Stimulated activated CD8-positive, alpha-beta memory T cell treated with anti-CD3 and anti-CD28 coated beads, Interleukin-15, amount 100 ng/mL, for 48 hours (primary cell): ENCODE measurements around the gene FASLG.
"Not testable (repeated sequence)": the region's sequence is repeated elsewhere in the genome, so short reads cannot be mapped to it uniquely, and the experiment has no call there.

Source experiments
- DNase-seq, 2 donors: peaks; one replicate each; pipeline ENCODE4 v3.0.0-alpha.2; 2020; ENCODE audit warnings: low read depth in 2 of 2

Gene FASLG, protein sequence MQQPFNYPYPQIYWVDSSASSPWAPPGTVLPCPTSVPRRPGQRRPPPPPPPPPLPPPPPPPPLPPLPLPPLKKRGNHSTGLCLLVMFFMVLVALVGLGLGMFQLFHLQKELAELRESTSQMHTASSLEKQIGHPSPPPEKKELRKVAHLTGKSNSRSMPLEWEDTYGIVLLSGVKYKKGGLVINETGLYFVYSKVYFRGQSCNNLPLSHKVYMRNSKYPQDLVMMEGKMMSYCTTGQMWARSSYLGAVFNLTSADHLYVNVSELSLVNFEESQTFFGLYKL

DNA sequence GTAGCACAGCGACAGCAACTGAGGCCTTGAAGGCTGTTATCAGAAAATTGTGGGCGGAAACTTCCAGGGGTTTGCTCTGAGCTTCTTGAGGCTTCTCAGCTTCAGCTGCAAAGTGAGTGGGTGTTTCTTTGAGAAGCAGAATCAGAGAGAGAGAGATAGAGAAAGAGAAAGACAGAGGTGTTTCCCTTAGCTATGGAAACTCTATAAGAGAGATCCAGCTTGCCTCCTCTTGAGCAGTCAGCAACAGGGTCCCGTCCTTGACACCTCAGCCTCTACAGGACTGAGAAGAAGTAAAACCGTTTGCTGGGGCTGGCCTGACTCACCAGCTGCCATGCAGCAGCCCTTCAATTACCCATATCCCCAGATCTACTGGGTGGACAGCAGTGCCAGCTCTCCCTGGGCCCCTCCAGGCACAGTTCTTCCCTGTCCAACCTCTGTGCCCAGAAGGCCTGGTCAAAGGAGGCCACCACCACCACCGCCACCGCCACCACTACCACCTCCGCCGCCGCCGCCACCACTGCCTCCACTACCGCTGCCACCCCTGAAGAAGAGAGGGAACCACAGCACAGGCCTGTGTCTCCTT lies at the start of gene FASLG:
Gene FASLG (plus strand): TSS at position 233 of the 583 bp plus-strand sequence. CDS start 99 bp downstream, at position 332.
- peak; percentile 60 to 61 for DNase-seq

DNA sequence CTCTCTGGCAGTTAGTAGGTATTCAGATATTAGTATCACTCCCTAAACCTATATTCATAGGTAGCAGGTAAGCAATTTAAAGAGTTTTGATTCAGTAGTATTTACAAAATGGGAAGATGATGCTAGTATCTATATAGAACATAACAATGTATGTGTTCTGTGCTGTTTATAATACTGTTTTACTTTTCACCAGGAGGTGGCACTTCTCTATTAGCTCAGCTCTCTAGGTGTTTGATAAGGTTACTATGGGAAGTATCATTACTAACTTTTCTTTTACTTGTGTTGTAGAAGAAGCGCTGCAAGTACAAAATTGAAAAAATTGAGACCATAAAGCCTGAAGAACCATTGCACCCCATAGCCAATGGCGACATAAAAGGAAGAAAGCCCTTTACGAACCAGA lies 49.4 kb upstream of the FASLG start:
- DNase-seq: no peak

DNA sequence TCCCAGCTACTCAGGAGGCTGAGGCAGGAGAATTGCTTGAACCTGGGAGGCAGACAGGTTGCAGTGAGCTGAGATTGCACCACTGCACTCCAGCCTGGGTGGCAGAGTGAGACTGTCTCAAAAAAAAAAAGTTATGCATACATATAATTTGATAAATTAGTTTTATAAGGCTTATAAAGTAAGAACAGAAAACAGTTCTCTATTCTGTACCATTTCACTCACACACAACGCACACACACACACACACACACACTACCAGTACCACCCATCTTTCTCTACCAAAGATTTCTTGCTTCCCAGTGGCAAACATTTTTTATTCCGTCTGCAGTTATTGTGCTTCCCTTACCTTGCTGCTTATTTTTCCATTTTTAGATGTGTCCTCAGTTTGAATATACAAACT lies 46.4 kb upstream of the FASLG start:
- DNase-seq: no peak

DNA sequence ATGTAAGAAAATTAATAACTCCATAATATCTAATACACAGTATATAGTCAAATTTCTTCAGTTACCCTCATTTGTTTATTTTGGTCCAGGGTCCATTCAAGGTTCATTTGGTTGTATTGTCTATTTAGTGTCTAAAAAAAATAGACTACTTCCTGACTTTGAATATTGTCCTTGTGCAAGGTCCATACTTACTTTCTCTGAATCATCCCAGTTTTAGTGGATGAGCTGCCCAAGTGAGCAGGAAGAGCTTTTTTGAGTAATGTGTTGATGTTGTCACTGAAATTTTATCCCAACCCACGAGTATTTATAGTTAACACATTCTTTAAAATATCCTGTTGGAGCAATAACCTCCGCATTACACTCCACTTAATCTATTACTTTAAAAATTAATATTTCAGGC lies 45.6 kb upstream of the FASLG start:
- DNase-seq: no peak

DNA sequence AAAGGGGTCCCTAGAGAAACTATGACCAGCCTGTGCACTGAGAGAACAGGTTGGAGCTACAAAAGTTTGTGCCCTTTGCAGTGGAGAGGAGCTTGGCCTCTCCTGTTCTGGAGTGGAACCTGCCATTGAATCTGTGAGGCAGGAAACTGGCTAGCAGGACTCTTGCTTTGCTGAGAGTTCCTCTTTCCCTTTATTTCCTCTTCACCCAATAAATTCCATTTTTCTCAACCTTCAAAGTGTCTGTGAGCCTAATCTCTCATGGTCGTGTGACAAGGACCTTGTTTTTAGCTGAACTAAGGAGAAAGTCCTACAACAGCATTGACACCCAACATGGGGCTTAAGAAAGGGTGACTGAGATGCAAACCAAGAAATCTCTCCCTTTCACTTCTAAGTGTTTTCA lies 42.7 kb upstream of the FASLG start:
- no peak for DNase-seq

DNA sequence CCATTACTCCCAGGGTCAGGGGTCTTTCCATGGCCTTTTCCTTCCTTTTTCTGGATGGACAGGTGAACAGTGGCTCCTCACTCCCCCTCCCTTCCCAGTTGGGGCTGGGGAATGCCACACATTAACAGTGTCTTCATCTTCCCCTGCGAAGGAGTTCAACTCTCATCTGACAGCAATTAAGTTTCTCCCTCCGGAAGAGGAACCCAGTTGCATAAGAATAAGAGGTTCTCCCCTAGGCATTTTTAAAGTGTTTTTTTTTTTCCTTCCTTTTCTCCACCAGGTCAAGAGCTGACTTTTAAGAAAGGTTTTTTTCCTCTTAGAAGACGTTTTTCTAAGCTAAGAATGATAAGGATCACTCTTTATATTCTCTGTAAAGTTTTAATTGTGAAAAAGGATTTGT lies 42.3 kb upstream of the FASLG start:
- no peak for DNase-seq

DNA sequence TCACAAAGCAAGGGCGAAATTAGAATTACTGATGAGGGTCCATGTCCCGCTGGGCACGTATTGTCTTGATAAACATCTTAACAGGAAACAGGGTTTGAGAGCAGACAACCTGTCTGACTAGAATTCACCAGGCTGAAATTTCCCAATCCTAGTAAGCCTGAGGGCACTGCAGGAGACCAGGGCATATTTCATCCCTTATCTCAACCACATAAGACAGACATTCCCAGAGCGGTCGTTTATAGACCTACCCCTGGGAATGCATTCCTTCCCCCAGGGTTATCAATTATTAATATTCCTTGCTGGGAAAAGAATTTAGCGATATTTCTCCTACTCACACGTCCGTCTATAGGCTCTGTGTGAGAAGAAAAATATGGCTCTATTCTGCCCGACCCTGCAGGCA lies 38.3 kb upstream of the FASLG start:
- not testable (repeated sequence) for DNase-seq

DNA sequence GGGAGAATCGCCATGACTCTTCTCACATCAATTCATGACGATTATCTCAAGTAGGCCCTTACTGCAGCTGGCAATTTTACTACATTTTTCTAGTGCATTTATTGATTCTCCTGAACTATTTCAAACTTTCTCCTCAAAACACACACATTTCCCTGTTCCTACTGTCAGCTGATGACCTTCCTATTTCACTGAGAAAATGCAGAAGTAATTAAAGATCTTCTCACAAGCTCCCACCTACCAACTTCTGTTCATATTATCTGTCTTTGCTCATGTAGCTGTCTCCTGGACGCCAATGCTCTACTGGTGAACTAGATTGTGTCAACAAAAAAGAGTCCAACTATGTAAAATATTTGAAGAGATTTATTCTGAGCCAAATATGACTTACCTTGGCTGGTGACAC lies 36.4 kb upstream of the FASLG start:
- DNase-seq: no peak

DNA sequence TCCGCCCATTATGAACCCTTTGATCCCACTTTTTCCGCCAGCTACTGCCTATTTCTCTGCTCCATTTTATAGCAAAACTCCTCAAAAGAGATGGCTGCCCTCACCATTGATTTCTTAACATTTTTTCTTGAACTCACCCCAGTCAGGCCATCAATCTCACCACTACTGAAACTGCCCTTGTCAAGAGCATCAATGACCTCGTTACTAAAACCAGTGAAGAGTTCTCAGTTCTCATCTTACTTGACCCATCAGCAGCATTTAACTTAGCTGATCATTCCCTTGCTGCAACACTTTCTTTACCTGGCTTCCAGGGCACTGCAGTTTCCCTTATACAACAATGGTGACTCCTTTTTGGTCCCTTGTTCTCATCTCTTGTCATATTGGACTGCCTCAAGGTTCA lies 35.2 kb upstream of the FASLG start:
- no peak for DNase-seq

DNA sequence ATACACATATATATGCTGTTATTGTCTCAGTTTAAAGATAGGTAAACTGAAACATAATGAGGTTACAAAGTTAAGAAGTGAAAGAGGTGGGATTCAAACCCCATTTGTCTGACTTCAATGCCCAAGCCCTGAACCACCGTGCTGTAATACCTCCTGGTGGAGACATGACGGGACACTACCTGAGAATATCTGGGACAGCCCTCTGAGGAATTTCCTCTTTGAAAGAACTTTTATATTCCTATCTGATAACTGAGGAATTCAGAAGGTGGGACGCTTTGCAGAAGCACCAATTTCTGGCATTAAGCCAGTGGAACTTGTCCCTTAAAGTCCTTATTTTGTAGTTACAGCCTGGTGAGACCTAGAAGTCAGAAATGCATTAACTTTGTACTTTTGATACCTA lies 32.1 kb upstream of the FASLG start:
- DNase-seq: no peak

DNA sequence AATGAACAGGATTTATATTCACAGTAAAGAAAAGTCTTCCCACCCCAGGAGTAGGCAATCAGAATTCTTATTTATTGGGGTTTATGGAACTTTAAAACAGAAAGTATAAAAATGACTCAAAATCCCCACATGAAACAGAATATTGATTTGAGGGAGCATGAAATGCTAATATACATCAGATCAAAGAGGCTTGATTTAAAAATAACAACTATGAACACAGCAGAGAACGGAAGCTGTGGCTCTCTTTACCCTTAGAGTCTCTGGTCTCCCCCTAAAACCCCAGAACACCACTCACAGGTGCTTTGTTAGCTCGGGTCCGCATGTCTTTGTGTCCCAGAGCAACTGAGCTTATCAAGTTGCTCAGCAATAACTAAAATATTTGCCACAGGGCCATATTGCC lies 31.2 kb upstream of the FASLG start:
- DNase-seq: no peak

DNA sequence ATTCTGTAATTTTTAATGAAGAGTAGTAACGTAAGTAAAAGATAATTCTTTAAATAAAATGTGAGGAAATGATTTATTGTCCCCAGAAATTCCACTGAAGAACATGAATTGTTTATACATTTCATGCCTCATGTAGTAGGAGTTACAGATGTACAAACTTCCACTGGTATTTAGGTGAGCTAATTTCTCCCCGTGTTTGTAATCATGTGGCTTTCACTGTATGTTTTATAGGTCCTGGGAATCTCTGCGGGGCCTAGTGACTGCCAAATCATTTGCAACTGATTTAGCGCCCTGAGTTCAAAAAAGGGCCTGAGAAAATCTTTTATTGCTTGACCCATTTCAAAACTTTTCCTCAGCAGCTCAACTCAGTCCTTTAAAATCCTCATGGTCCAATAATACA lies 30.5 kb upstream of the FASLG start:
- no peak for DNase-seq

DNA sequence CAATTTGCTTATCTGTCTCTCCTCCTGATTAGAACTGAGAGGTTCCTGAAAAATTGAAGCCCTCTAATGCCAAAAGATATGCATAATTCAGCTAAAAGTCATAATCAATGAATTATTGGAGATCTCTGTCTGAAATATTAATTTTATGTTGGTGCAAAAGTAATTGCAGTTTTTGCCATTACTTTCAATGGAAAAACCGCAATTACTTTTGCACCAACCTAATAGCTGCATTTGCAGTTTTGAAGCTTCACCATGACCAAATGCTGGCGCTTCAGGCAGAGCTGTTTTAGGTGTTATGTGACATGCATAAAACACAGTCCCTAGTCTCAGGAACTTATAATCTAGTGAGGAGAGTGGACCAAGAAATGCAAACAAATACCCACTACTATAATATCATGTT lies 29.7 kb upstream of the FASLG start:
- DNase-seq: no peak

DNA sequence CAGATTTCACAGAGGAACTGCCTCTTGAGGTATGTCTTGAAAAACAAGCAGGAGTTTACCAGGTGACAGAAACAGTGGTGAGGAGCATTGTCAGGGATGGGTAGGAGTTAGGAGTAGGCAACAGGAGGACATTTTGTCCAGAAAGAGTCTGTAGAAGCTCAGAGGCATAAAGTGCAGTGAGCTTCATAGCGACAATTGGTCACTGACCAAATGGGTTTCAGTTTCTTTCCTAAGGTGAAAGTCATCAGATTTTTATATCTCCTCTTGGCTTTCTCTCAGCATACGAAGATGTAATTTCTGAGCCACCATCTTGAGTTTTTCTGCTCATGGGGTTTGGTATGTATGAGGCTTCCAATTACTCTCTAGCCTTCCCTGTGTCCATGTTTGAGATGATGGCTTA lies 29.3 kb upstream of the FASLG start:
- no peak for DNase-seq

DNA sequence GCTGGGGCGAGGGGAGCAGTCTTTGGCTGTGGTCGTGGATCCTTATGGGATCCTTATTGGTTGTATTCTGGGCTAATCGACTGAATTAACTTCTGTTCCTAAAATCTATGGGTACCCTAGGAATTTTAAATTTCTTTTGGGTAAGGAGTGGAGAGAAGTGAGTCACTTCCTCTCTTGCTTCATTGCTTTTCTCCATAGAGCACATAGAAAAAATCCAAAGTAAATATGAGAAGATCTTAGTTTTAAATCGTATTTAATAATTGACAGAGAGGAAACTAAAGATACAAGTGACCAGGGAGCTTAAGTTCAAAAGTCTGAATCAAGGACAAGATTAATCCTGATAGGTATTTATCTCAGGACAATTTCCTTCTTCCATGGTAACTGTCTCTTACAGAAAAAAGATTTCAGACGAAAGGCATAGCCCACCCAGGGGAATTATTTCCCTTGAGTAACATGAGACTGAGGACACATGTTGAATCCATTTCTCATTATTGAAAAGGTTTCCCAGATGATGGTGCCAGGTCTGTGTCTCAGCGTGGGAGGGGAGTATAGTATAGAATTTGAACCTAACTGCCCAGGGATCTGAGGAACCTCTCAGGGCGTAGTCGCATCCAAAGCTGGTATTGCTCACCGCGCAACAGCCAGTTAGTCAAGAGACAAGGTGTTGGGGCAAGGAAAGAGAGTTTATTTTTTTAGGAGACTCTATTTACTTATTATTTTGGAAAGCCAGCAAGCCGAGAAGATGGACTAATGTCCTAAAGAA lies 28.7 kb upstream of the FASLG start:
- no peak for DNase-seq

DNA sequence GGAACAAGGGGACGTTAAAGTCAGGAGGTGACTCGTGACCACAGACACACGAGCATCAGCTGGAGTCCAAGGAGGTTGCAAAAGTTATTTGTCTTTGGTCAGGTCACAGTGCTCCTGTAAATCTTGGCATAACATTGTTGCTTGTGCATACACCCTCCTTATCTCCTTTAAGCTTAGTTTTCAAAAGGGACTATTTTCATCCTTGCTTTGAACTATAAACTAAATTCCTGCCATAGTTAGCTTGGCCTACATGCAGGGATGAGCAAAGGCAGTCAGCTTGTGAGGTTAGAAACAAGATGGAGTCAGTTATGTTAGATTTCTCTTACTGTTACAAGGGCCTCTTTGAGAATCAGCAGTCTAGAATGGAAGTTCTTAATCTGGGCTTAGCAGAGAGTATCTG lies 28.0 kb upstream of the FASLG start:
- no peak for DNase-seq

DNA sequence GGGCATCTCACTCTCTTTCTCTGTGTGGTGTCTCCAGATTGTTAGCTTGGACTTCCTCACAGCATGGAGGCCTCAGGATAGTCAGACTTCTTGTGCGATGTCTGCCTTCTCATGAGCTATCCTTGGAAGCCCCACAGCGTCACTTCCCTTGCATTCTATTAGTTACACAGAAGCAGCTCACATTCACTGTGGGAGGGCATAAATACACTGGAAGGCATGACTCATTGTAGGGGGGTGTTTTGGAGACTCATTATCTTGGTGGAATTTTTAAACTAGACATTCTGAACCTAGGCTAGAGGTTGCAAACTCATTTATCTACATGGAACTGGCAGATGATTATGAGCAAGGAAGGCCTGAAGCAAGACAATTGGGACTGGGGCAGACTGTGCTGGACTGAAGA lies 21.4 kb upstream of the FASLG start:
- DNase-seq: no peak

DNA sequence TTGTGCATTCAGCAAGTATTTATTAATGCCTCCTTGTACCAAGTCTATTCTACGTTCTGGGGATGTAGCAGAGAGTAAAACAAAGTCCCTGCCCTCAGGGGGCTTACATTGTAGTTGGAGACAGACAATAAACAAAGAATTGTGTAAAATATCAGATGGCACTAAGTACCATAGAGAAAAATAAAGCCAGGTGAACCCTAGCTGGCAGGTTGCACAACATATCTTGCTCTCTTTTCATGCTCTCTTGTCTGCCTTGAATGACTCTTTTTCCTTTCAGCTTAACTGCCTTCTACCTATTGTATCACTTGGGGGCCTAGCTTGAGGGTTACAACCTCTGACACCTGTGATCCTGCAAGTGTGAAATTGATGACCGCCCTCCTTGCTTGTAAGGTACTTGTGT lies 20.7 kb upstream of the FASLG start:
- no peak for DNase-seq

DNA sequence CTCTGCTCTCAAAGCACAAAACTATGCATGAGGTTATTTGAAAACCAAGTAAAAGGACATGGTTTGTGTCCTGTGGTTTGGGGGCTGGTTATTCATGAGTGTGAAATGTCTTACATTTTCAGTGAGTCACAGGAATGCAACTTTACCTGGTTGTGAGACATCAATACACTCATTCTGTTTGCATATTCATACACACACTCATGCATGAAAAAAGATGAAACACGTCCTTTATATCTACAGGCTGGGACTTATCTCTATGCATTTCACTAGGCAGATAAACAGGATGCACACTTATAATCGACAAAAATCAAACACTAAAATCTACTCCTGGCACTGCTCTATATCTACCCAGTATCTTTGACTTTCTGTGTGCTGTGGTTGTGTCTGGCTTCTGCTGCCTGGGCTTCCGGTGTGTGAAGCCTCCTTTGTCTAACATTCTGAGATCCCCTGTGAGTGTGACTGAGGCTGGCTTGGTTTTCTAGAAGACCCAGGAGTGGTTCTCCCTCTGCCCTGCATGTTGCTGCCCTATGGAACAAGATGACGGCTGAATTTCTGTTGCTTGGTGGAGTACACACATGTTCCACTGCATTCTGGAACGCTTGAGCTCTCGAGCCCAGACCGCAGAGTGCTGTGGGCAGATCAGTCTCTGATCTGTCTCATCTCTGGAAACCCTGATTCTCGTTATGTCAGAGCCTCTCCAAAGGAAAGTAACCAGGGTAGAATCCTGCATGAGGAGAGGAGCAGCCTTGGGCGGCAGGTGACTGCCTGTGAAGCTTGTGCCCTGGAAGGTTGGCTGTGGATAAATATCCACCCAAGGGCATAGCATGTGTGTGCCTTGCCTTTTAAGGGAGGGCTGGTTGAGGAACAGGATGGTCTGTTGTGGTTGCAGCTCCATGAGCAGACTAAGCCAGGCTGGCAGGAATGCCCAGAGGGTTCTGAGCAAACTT lies 19.7 kb upstream of the FASLG start:
- peak; percentile 77 to 82 for DNase-seq

DNA sequence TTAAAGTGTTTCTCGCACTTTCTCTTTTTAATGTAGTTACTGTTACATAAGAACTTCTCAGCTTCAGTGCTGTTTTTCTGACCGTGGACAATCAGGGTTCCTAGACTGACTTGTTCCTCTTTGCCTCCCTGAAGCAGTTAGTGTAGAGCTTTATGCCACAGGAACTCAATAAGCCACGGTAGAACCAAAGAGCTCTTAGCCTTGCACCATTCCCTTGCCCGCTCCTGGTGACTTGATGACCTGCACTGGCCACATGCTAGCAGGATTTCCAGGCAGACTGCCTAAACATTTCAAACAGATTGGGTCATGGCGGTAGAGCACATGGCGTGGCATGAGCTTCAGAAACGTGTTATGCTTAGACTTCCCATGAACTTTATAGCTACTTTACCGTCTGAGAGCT lies 18.8 kb upstream of the FASLG start:
- DNase-seq: no peak

DNA sequence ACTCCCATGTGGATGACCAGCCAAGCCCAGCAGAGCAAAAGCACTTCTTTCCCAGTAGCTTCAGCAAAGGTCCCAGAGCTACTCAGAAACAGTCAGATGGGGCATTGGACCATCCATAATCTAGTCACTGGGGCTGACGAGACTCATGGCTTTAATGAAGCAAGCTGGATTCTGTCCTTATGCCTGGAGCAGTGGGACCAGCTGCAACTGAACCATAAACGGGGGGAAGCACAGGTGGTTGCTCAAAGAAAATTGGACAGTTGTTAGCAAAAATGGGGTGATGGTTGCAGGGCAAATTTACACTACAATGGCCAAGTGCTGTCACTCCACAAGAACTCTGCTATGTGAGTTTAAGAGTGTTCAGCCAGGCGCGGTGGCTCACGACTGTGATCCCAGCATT lies 17.4 kb upstream of the FASLG start:
- no peak for DNase-seq

DNA sequence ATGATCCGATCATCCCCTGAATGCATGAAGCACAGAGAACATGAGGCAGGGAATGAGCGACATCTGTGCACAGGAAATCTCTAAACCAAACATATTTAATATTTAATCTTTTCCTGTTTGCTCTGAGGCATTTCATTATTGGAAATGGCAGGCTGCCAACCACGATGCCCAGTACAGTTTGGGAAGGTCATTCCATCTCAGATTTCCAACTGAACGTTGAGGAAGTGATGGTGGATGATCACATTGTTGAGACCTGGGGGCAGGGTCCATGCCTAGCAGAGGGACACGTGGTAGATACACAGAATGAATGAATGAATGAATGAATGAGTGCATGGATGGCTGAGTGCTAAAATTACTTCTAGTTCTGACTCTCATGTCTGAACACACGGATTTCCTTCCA lies 15.9 kb upstream of the FASLG start:
- DNase-seq: no peak
